GM10266 (cell line): ENCODE measurements around the gene TM4SF1.

Experiments
- DNase-seq: peaks from one replicate; pipeline ENCODE4 v3.0.0; 2012; ENCODE audit errors: extremely low spot score
- TF ChIP-seq, protein P1 (sequence below): IDR thresholded peaks from 2 replicates; pipeline ENCODE4 v1.5.1; 2012; ENCODE audit warnings: mild to moderate bottlenecking, low read depth; ENCODE audit not compliant: control insufficient read depth, insufficient read depth; ENCODE audit errors: missing control alignments

Gene TM4SF1

DNA sequence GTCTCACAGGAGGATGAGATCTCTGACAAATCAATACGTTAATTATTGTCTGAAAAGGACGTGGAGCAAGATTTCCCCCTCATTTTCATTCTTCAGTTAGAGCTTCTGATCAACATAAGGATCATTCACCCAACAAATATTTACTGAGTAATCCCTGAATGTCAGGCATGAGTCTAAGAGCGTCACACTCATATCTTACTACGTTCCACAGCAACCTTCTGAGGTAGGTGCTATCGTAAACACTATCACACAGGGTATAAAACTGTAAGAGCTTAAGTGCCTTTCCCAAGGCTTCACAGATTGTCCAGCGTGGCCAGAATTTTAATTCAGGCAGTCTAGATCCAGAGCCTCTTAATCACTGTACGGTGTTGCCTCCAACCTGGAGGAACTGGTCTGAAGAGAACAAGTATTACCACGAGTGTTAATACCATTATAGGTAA, 10.6 kb upstream of the TM4SF1 start:
- TF ChIP-seq, protein P1, sequence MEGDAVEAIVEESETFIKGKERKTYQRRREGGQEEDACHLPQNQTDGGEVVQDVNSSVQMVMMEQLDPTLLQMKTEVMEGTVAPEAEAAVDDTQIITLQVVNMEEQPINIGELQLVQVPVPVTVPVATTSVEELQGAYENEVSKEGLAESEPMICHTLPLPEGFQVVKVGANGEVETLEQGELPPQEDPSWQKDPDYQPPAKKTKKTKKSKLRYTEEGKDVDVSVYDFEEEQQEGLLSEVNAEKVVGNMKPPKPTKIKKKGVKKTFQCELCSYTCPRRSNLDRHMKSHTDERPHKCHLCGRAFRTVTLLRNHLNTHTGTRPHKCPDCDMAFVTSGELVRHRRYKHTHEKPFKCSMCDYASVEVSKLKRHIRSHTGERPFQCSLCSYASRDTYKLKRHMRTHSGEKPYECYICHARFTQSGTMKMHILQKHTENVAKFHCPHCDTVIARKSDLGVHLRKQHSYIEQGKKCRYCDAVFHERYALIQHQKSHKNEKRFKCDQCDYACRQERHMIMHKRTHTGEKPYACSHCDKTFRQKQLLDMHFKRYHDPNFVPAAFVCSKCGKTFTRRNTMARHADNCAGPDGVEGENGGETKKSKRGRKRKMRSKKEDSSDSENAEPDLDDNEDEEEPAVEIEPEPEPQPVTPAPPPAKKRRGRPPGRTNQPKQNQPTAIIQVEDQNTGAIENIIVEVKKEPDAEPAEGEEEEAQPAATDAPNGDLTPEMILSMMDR, result no peak
- DNase-seq, result no peak

DNA sequence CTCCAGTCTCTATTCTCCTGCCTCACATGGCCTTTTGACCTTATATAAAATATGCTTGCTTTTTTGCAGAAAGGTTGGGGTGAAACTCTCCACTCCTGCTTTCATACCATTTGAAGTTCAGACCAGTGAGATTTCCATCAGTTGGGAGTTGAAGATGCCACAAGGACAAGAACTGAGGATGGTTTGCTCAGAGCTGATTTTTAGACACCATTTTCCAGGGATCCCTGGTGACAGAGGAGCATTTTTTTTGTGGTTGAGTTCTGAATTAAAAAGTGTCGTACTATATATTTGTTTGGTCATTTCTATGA, 8.8 kb upstream of the TM4SF1 start:
- no peak for DNase-seq
- TF ChIP-seq, protein P1, result no peak

DNA sequence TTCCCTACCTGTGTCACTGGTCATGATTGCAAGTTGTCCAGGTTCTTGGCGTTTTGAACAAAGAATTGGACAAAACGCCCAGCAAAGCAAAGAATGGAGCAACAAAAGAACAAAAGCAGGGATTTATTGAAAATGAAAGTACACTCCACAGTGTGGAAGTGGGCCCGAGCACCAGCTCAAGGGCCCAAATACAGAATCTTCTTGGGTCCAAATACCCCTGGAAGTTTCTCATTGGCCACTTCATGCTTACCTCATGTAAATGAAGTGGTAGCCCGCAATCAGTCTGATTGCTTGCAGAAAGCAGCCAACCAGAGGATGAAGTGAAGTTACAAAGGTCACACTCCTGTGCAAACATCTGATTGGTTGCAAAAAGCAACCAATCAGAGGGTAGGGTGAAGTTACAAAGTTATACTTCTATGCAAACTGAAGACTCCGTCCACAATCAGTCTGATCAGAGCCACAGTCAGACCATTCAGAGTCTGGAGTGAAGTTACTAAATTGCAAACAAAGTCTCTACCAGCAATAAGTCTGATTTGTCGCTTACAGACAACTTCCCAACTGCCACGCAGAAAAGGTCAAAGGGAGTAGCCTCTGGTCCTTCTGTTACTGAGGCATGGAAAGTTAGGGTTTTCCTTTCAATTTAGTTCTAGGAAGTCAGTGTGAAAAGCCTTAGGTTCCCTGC, 8.3 kb upstream of the TM4SF1 start:
- TF ChIP-seq, protein P1, result no peak

DNA sequence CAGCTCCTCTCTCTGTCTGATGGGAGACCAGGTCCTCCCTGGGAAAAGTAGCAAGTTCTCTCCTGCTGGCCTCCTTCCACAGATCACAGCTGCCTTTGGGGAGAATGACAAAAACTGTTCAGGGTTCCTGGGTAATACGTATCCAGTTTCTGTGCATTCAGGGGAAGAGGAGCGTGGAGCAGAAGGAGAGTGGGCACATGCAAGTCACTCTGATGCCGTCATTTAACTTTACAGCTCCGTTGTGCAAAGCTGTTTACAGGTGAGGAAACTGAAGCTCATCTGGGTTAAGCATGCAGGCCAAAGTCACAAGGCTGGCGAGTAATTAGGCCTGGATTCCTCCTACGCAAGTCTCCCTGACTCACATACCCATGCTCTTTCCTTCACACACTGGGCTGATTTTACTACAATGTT, 7.5 kb upstream of the TM4SF1 start:
- TF ChIP-seq, protein P1, result no peak
- DNase-seq, result no peak

More for the DNA sequence above, 8.3 kb upstream of the TM4SF1 start:
- no peak for DNase-seq

DNA sequence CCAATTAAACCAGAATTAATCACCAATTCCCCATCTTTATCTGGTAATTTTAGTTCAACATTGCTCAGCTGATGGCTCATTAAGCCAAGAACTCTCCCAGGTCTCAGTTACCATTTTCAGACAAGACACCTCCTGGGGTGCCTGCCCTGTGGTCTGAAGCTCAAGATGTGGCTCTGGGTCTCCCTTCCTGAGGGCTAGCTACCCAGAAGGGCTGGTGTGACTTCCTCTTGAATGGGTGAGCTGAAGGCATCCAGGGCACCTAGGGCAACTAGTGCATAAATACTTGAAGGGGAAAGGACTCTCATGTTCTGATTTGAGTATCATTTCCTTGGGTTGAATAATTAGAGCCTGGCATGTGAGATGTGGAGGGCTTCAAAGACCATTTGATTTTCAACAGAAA, 6.7 kb upstream of the TM4SF1 start:
- DNase-seq, result no peak
- TF ChIP-seq, protein P1, result no peak

DNA sequence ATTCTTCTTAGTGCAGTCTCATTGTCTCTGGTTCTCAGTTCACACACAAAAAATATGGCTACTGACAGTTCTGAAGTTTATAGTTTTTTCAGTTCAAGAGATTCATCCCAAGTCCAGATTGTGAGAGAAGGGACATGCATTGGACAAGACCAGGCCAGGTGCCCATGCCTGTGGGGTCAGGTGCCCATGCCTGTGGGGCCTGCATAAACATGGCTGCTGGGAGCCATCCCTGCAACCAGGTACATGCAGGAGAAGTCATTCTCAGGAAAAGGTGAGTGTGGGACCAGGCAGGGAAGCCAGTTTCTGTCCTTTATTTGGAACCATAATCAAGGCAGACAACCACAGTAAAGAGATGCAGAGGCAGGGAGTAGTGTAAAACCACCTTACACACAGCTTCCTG, 6.3 kb upstream of the TM4SF1 start:
- no peak for DNase-seq
- TF ChIP-seq, protein P1, result no peak

DNA sequence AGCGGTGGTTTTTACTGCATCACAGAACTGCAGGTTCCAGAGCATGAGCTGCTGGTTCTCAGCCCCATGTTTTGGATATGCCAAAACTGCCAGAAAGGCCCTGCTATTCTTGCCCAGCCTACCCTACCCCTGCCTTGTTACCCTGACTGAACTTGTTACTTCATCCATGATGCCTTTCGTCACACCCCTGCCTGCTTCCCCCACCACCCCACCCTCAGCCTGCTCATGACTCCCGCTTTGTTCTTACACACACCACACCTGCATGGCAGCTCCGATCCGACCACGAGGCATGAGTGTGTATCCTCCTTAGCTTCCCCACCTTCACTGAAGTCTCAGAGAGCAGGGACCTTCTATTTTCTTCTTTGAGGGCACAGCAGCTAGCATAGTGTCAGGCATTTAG, 5.1 kb upstream of the TM4SF1 start:
- TF ChIP-seq, protein P1, result no peak

More for the DNA sequence above, 5.1 kb upstream of the TM4SF1 start:
- no peak for DNase-seq
